Stomach (tissue), 4 donors: Measurements from ENCODE around the gene TEX19.

Experiments used
- EP300 ChIP-seq: sonication (generic); formaldehyde crosslinking; IDR thresholded peaks from one replicate; pipeline ENCODE4 v1.6.1; 2017; ENCODE audit warnings: antibody characterized with exemption
- POLR2A ChIP-seq, 4 donors: fragments of 450-650 bp; IDR thresholded peaks; one replicate each; pipeline ENCODE4 v1.6.1; 2016; ENCODE audit warnings: antibody characterized with exemption in 4 of 4, control low read depth in 2 of 4, mild to moderate bottlenecking in 1 of 4, moderate library complexity in 1 of 4
- POLR2AphosphoS5 ChIP-seq, 3 donors: sonication (generic); formaldehyde crosslinking; IDR thresholded peaks; one replicate each; pipeline ENCODE4 v1.6.1; 2016; ENCODE audit warnings: antibody characterized with exemption in 3 of 3
- TF ChIP-seq, protein P1 (sequence below), 7 experiments: fragments of 450-650 bp in 4 of 7; fragments of 200-600 bp in 3 of 7; sonication (generic) in 3 of 7; IDR thresholded peaks; one replicate each; pipeline ENCODE4 v1.5.1; 2016 to 2019; ENCODE audit warnings: antibody characterized with exemption in 7 of 7, control low read depth in 2 of 7, mild to moderate bottlenecking in 1 of 7

DNA sequence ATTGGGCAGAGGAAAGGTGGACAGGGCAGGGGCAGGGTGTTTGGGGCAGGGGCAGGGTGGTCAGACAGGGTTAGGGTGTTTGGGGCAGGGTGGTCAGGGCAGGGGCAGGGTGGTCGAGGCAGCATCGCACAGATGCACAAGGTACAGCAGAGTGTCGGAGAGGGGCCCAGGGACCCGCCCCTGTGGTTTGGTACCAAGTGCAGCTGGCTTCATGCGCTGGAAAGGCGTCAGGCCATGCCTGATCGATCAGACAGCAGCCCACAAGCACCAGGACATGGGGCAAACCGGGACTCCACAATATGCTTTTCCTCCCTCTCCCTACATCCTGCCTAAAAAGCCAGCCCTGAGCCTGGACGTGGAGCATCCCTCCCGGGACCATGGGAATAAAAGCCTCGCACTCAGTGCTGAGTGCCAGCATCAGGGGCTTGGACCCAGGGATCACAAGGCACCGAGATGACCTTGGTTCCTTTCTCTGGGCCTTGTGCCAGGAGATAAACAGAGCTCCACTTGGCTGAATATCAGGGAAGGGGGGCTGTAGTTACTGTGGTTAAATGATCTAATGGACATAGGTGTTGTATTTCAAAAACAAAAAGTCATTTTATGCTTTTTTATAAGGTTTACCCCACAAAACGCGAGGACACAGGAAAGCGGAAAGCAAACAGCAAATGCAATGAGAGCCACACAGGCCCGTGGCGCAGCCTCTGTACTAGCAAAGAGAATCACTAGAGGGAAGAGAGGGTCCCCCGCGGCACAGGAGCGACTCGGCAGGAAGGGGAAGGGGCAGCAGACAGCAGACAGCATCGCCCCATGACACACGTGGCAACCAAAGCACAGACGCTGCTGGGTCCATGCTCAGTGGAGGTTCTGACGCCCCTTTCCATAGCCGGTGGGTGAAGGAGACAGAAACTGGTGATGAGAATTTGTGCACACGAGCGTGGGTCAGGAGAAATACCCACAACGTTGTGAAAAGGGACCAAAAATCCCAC, 53.8 kb downstream of the TEX19 start:
- TF ChIP-seq, protein P1, sequence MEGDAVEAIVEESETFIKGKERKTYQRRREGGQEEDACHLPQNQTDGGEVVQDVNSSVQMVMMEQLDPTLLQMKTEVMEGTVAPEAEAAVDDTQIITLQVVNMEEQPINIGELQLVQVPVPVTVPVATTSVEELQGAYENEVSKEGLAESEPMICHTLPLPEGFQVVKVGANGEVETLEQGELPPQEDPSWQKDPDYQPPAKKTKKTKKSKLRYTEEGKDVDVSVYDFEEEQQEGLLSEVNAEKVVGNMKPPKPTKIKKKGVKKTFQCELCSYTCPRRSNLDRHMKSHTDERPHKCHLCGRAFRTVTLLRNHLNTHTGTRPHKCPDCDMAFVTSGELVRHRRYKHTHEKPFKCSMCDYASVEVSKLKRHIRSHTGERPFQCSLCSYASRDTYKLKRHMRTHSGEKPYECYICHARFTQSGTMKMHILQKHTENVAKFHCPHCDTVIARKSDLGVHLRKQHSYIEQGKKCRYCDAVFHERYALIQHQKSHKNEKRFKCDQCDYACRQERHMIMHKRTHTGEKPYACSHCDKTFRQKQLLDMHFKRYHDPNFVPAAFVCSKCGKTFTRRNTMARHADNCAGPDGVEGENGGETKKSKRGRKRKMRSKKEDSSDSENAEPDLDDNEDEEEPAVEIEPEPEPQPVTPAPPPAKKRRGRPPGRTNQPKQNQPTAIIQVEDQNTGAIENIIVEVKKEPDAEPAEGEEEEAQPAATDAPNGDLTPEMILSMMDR (IDR thresholded peaks at IDR 0.05): no peak
- TF ChIP-seq EP300 (no peak), POLR2A (IDR thresholded peaks at IDR 0.05) (no peak), POLR2AphosphoS5 (IDR thresholded peaks at IDR 0.05) (no peak)
